Common myeloid progenitor, CD34-positive (primary cell): Measurements from ENCODE around the gene TMCO4.

Experiments
- CTCF ChIA-PET: fragments of 350-600 bp; sonication (Branson Sonifier 250); formaldehyde crosslinking; loops from one replicate; lab custom pipeline; 2021; ENCODE audit warnings: antibody characterized with exemption; lab: Charles Lee
- POLR2A ChIA-PET: fragments of 350-600 bp; sonication (Branson Sonifier 250); formaldehyde crosslinking; loops from one replicate; lab custom pipeline; 2021; ENCODE audit warnings: antibody characterized with exemption; lab: Charles Lee
- DNase-seq, 3 donors: peaks; one replicate each; pipeline versions ENCODE4 v3.0.0 to v3.0.0-alpha.2; 2013
- H3K27ac ChIP-seq, 2 experiments: 1 replicate in 1 of 2; 2 replicates in 1 of 2; pipeline ENCODE4 v1.7.0; 2013; ENCODE audit warnings: inconsistent platforms in 2 of 2, low read length in 2 of 2, mild to moderate bottlenecking in 2 of 2, low read depth in 1 of 2, moderate library complexity in 1 of 2; ENCODE audit not compliant: severe bottlenecking in 2 of 2, insufficient read depth in 1 of 2, poor library complexity in 1 of 2
- H3K27me3 ChIP-seq, 5 experiments: replicated peaks in 2 of 5; 1 replicate in 3 of 5; 2 replicates in 2 of 5; pipeline versions ENCODE4 v1.6.1 to v1.7.0; 2013; ENCODE audit warnings: low read length in 4 of 5, mild to moderate bottlenecking in 2 of 5, moderate library complexity in 2 of 5, inconsistent platforms in 1 of 5; ENCODE audit not compliant: insufficient read depth in 5 of 5, control insufficient read depth in 4 of 5
- H3K36me3 ChIP-seq, 4 experiments: 1 replicate in 2 of 4; 2 replicates in 2 of 4; pipeline versions ENCODE4 v1.6.1 to v1.7.0; 2013; ENCODE audit warnings: low read length in 3 of 4, control low read depth in 1 of 4, mild to moderate bottlenecking in 1 of 4; ENCODE audit not compliant: control insufficient read depth in 4 of 4, insufficient read depth in 4 of 4
- H3K4me1 ChIP-seq, 4 experiments: 1 replicate in 3 of 4; 2 replicates in 1 of 4; pipeline versions ENCODE4 v1.6.1 to v1.7.1; 2013; ENCODE audit warnings: low read length in 3 of 4, mild to moderate bottlenecking in 3 of 4, control low read depth in 1 of 4, inconsistent platforms in 1 of 4, moderate library complexity in 1 of 4; ENCODE audit not compliant: control insufficient read depth in 4 of 4, insufficient read depth in 4 of 4; ENCODE audit errors: control extremely low read depth in 1 of 4
- H3K4me3 ChIP-seq, 7 experiments: 1 replicate in 4 of 7; 2 replicates in 3 of 7; pipeline versions ENCODE4 v1.5.1 to v1.7.0; 2013; ENCODE audit warnings: mild to moderate bottlenecking in 7 of 7, low read length in 6 of 7, moderate library complexity in 6 of 7, inconsistent platforms in 2 of 7, low read depth in 2 of 7, control low read depth in 1 of 7; ENCODE audit not compliant: insufficient read depth in 4 of 7, control insufficient read depth in 1 of 7; ENCODE audit errors: extremely low read depth in 1 of 7
- H3K9me3 ChIP-seq, 5 experiments: 1 replicate in 4 of 5; 2 replicates in 1 of 5; pipeline versions ENCODE4 v1.6.1 to v1.7.1; 2013; ENCODE audit warnings: low read length in 4 of 5, mild to moderate bottlenecking in 2 of 5, inconsistent platforms in 1 of 5, low read depth in 1 of 5, moderate library complexity in 1 of 5; ENCODE audit not compliant: control insufficient read depth in 4 of 5, insufficient read depth in 2 of 5; ENCODE audit errors: control extremely low read depth in 1 of 5
- WGBS: methylation state at CpG from one replicate; pipeline ENCODE4 v1.1.5; 2013; ENCODE audit not compliant: insufficient coverage; 5-methylcytosine and 5-hydroxymethylcytosine counted together

TMCO4 gene

DNA sequence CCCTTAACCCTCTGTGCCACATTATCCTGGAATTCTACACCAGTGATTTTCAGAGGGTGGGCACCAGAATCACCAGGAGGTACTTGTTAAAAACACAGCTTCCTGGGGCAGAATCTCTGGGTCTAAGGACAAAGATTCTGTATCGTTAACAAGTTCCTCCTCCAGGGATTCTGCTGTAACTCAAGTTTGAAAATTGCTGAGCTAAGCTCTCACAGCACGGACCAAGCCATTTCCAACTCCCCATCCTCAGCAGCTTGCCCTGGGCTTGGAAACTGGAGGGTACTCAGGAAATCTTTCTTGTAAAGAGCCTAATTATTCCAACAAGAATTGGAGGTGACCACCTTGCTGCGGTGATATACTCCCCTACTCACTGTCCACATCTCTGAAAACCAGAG is 48.8 kb downstream of the TMCO4 start:
- Histone ChIP-seq H3K27ac (no peak overlapping the region), H3K4me3 (no peak overlapping the region), H3K36me3 (peaks cover 0 to 44% (median 12%) of the 10 kb centered on the region in 4 experiments), H3K4me1 (no peaks in the 10 kb centered on the region), H3K9me3 (no peaks in the 10 kb centered on the region), H3K27me3 (no peaks in the 10 kb centered on the region)
- POLR2A ChIA-PET, result no interaction called here
- 100% methylated on average over 2 of the region's 3 CpGs for WGBS
- no peak for DNase-seq
- CTCF ChIA-PET, result no interaction called here

DNA sequence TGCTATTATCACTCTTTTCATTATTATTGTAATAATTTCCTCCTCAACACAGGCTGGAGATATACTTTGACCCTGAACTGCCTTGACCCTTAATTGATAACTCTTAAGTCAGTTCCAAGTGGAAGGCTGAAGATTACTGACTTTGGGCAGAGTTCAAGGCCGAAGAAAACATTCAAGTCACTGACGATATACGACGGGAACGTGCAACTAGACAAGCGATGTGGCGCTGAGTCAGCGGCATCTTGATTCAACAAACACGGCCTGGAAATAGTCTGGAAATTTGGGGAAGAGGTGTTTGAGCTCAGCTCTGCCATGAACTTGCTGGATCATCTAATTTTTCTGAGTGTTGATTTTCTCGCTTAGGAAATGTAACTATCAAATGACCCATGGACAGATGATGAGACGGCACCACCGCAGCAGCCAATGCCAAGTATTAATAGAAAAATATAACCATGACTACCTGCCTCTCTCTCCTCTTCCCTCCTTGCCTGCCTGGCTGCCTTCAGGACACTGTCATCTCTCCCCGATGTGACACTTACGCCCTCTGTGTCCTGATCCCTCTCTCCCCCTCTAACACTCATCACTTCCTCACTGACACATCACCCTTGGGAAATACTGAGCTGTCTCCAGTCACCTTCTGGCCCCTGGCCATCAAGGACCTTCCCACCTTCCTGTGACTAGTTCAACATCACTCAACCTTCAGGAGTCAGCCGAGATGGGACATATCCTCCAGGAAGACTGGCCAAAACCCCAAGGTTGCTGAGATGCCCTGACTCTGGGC is 49.4 kb downstream of the TMCO4 start:
- 100% methylated on average over 9 of the region's 15 CpGs for WGBS
- no peaks in the 10 kb centered on the region for H3K4me1 ChIP-seq
- ChIA-PET POLR2A (no interaction called here), CTCF (no interaction called here)
- no peak overlapping the region for H3K27ac ChIP-seq
- H3K36me3 ChIP-seq, result peaks cover 0 to 50% (median 12%) of the 10 kb centered on the region in 4 experiments
- no peak for DNase-seq
- H3K9me3 ChIP-seq, result no peaks in the 10 kb centered on the region
- no peaks in the 10 kb centered on the region for H3K27me3 ChIP-seq
- no peak overlapping the region for H3K4me3 ChIP-seq

- Histone ChIP-seq H3K36me3 (peaks cover 0 to 51% (median 12%) of the 10 kb centered on the region in 4 experiments), H3K4me1 (no peaks in the 10 kb centered on the region), H3K27me3 (no peaks in the 10 kb centered on the region), H3K9me3 (no peaks in the 10 kb centered on the region), H3K27ac (no peak overlapping the region), H3K4me3 (no peak overlapping the region)
- WGBS, result 100% methylated on average over 1 of the region's 1 CpG
- CTCF ChIA-PET, result no interaction called here
- DNase-seq, result no peak
- POLR2A ChIA-PET, result no interaction called here
Observed at GRCh38 chr1:19749685-19750084, 50.0 kb downstream of the TMCO4 start.

DNA sequence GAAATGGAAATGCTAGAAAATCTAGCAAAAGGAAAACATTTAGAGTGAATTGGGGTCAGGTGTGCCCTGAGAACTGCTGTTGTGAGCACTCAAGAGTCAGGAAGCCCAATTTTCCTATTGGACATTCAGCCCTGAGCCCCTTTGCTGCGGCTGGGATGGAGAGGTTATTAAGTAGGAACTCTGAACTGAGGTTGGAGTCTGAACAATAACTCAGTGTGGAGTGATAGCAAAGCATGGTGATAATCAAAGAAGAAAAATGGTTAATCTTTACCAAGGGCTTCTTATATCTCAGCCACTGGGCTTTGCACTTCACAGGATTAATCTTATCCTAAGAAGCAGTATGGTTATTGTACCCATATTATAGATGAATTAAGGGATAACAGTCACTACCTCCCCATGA is 52.0 kb downstream of the TMCO4 start:
- POLR2A ChIA-PET, result no interaction called here
- Histone ChIP-seq H3K27me3 (no peaks in the 10 kb centered on the region), H3K36me3 (peaks cover 0 to 50% (median 15%) of the 10 kb centered on the region in 4 experiments), H3K27ac (no peak overlapping the region), H3K4me3 (no peak overlapping the region), H3K9me3 (no peaks in the 10 kb centered on the region), H3K4me1 (no peaks in the 10 kb centered on the region)
- no CpG with 5 or more reads among the region's 1 CpG for WGBS
- CTCF ChIA-PET, result no interaction called here
- DNase-seq, result no peak

DNA sequence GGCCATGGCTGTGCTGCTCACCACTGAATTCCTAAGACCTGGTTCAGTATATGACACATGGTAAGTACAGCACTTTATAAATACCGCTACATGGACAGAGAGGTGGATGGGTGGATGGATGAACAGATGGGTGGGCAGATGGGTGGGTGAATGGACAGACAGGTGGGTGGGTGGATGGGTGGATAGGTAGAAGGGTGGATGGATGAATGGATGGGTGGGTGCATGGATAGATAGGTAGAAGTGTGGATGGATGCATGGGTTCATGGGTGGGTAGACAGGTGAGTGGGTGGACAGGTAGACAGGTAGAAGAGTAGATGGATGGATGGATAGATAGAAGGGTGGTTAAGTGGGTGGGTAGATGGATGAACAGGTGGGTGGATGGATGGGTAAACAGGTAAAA is 54.8 kb downstream of the TMCO4 start:
- H3K27ac ChIP-seq, result no peak overlapping the region
- CTCF ChIA-PET, result no interaction called here
- peaks cover 0 to 47% (median 13%) of the 10 kb centered on the region in 4 experiments for H3K36me3 ChIP-seq
- H3K9me3 ChIP-seq, result no peaks in the 10 kb centered on the region
- no peak overlapping the region for H3K4me3 ChIP-seq
- no peak for DNase-seq
- POLR2A ChIA-PET, result interaction anchor here (0.7 kb wide), 1 partner anchor 794 kb away, joined by 3 read pairs; no protein-coding TSS in a partner anchor
- H3K27me3 ChIP-seq, result no peaks in the 10 kb centered on the region
- no peaks in the 10 kb centered on the region for H3K4me1 ChIP-seq
- 100% methylated on average over 1 of the region's 1 CpG for WGBS

DNA sequence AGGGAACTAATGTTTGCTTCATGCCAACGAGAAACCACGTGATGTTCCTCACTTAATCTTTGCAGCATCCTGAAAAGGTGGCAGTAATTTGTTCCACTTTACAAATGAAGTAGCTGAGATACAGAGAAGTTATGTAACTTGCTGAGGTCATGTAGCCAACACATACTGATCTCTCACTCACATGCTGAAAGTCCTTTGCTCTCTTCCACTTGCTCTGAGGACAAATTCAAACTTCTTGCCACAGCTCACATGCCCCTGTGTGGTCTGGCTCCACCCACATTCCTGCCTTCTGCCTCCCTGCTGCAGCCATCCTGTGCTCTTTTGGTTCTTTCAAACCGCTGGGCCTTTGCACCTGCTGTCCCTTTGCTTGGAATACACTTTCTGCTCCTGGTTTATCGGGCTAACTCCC is 55.4 kb downstream of the TMCO4 start:
- Histone ChIP-seq H3K27ac (no peak overlapping the region), H3K27me3 (no peaks in the 10 kb centered on the region), H3K4me3 (no peak overlapping the region), H3K36me3 (peaks cover 0 to 49% (median 16%) of the 10 kb centered on the region in 4 experiments), H3K4me1 (no peaks in the 10 kb centered on the region), H3K9me3 (peaks cover 0 to 3% (median 0%) of the 10 kb centered on the region in 5 experiments)
- ChIA-PET CTCF (no interaction called here), POLR2A (interaction anchor here (0.7 kb wide), 1 partner anchor 794 kb away, joined by 3 read pairs; no protein-coding TSS in a partner anchor)
- DNase-seq, result no peak
- WGBS, result 93% methylated on average over 4 of the region's 4 CpGs

DNA sequence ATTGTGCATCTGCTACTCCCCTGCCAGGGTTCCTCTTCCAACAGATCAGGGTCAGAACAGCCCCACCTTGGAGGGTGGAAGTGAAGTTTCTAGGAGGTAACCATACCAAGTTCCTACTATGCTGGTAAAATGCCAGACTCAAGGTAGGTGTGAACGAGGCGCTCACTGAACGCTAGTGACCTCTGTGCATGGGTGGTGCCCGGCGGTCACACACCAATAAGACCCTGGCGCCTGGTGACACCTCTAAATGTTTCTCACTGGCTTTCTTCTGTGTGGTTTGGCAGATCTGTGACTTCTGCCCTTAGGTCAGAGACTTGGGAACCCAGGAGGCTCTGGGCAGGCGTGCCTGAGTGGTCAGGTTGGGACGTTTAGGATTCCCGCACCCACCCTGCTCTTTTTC is 55.9 kb downstream of the TMCO4 start:
- H3K36me3 ChIP-seq, result peaks cover 0 to 54% (median 17%) of the 10 kb centered on the region in 4 experiments
- ChIA-PET POLR2A (no interaction called here), CTCF (no interaction called here)
- H3K4me1 ChIP-seq, result no peaks in the 10 kb centered on the region
- H3K27me3 ChIP-seq, result no peaks in the 10 kb centered on the region
- 97% methylated on average over 9 of the region's 9 CpGs for WGBS
- DNase-seq, result no peak
- peaks cover 0 to 7% (median 3%) of the 10 kb centered on the region in 5 experiments for H3K9me3 ChIP-seq
- H3K4me3 ChIP-seq, result no peak overlapping the region
- H3K27ac ChIP-seq, result no peak overlapping the region
